Thyroid gland (tissue), 4 donors: ENCODE data around the gene C12orf43. TPM values are rescaled to one million over a fixed set of nuclear protein-coding genes. Genes with fewer than 3 reads are reported as not detected.

Experiments
- DNase-seq, 2 donors: peaks; one replicate each; pipeline ENCODE4 v3.0.0-alpha.2; 2019
- H3K27ac ChIP-seq, 3 donors: fragments of 200-600 bp; sonication (generic); 1 replicate in 2 of 3; 2 replicates in 1 of 3; pipeline ENCODE4 v1.5.1; 2016 to 2019; ENCODE audit warnings: mild to moderate bottlenecking in 1 of 3, moderate library complexity in 1 of 3
- H3K27me3 ChIP-seq: fragments of 200-600 bp; sonication (generic); one replicate; pipeline ENCODE4 v1.5.1; 2019
- H3K36me3 ChIP-seq, 2 donors: fragments of 200-600 bp; sonication (generic); one replicate each; pipeline ENCODE4 v1.5.1; 2016 to 2019
- H3K4me1 ChIP-seq, 2 donors: fragments of 200-600 bp; sonication (generic); one replicate each; pipeline ENCODE4 v1.5.1; 2017 to 2019
- H3K4me3 ChIP-seq, 3 donors: fragments of 200-600 bp; sonication (generic); replicated peaks in 1 of 3; 1 replicate in 2 of 3; 2 replicates in 1 of 3; pipeline ENCODE4 v1.5.1; 2016; ENCODE audit warnings: mild to moderate bottlenecking in 1 of 3
- H3K9me3 ChIP-seq: fragments of 200-600 bp; sonication (generic); one replicate; pipeline ENCODE4 v1.5.1; 2017
- CTCF ChIP-seq, 6 experiments: fragments of 200-600 bp in 3 of 6; fragments of 450-650 bp in 3 of 6; sonication (generic) in 3 of 6; IDR thresholded peaks; one replicate each; pipeline ENCODE4 v1.5.1; 2016 to 2019; ENCODE audit warnings: antibody characterized with exemption in 6 of 6, mild to moderate bottlenecking in 2 of 6, inconsistent platforms in 1 of 6, moderate library complexity in 1 of 6
- POLR2A ChIP-seq, 2 donors: fragments of 450-650 bp; IDR thresholded peaks; one replicate each; pipeline ENCODE4 v1.6.1; 2017; ENCODE audit warnings: antibody characterized with exemption in 2 of 2, mild to moderate bottlenecking in 2 of 2, moderate library complexity in 1 of 2
- WGBS, 2 donors: methylation state at CpG; one replicate each; pipeline ENCODE4 v1.1.5; 2017; 5-methylcytosine and 5-hydroxymethylcytosine counted together
- intact Hi-C: fragments of 100-400 bp; cut with DNase I; formaldehyde crosslinking; loops from one replicate; pipeline ENCODE4 v1.15.1; 2023
- total RNA-seq, 4 donors: library from RNA; depleted of rRNA; stranded (reverse); fragments of >200 nt; gene quantifications; one replicate each; pipeline ENCODE4 v1.2.3, GENCODE V29; 2016

C12orf43 gene
- total RNA-seq, 4 donors from 2014 or later, result 11.3 to 15.8 (median 13.0) TPM

GRCh38 chr12:121038861-121039668 is 22.8 kb upstream of the C12orf43 start, which contains the start of gene OASL:
Gene OASL, minus strand, starts transcription at chr12:121039246. Its CDS starts 275 bp downstream, at chr12:121038971.
- Histone ChIP-seq H3K27me3 (no peaks in the 10 kb centered on the region), H3K27ac (peak within 1 kb of the TSS in 1 of 3 donors; percentile 20), H3K4me3 (peak within 1 kb of the TSS; percentile 4 to 27 (median 16)), H3K4me1 (peaks cover 0 to 10% of the 10 kb centered on the region in 2 donors), H3K9me3 (no peaks in the 10 kb centered on the region), H3K36me3 (no peaks in the 10 kb centered on the region)
- intact Hi-C loops, result no loop called here
- peak; percentile 5 to 17 for DNase-seq
- WGBS, 2 donors, result 22 to 29% methylated on average over 11 of the region's 13 CpGs
- no peak for TF ChIP-seq CTCF (IDR thresholded peaks at IDR 0.05)
- peak in 1 of 2 donors; percentile 9 for TF ChIP-seq POLR2A (IDR thresholded peaks at IDR 0.05)

- Histone ChIP-seq H3K9me3 (no peaks in the 10 kb centered on the region), H3K36me3 (no peaks in the 10 kb centered on the region), H3K27me3 (no peaks in the 10 kb centered on the region), H3K27ac (no peak overlapping the region), H3K4me3 (no peak overlapping the region), H3K4me1 (peaks cover 0 to 10% of the 10 kb centered on the region in 2 donors)
- intact Hi-C loops, result no loop called here
- WGBS, 2 donors, result 90 to 92% methylated on average over 6 of the region's 6 CpGs
- no peak for TF ChIP-seq POLR2A (IDR thresholded peaks at IDR 0.05)
- no peak for DNase-seq
Observed at GRCh38 chr12:121036810-121037326, 20.6 kb upstream of the C12orf43 start.

GRCh38 chr12:121034616-121035305 is 18.5 kb upstream of the C12orf43 start:
- Histone ChIP-seq H3K27me3 (no peaks in the 10 kb centered on the region), H3K4me3 (no peak overlapping the region), H3K27ac (no peak overlapping the region), H3K4me1 (peaks cover 0 to 10% of the 10 kb centered on the region in 2 donors), H3K36me3 (no peaks in the 10 kb centered on the region), H3K9me3 (no peaks in the 10 kb centered on the region)
- 81 to 86% methylated on average over 8 to 9 of the region's 9 CpGs for WGBS, 2 donors
- intact Hi-C loops, result no loop called here
- no peak for DNase-seq
- TF ChIP-seq POLR2A (IDR thresholded peaks at IDR 0.05), result no peak
- TF ChIP-seq CTCF (IDR thresholded peaks at IDR 0.05), result no peak

GRCh38 chr12:121033625-121034349 is 17.5 kb upstream of the C12orf43 start:
- H3K27me3 ChIP-seq, result no peaks in the 10 kb centered on the region
- H3K9me3 ChIP-seq, result no peaks in the 10 kb centered on the region
- peak in 1 of 2 donors; percentile 6 for DNase-seq
- TF ChIP-seq POLR2A (IDR thresholded peaks at IDR 0.05), result no peak
- TF ChIP-seq CTCF (IDR thresholded peaks at IDR 0.05), result no peak
- 79 to 81% methylated on average over 8 to 10 of the region's 10 CpGs for WGBS, 2 donors
- H3K4me3 ChIP-seq, result no peak overlapping the region
- no peaks in the 10 kb centered on the region for H3K36me3 ChIP-seq
- peaks cover 0 to 5% of the 10 kb centered on the region in 2 donors for H3K4me1 ChIP-seq
- intact Hi-C loops, result no loop called here
- H3K27ac ChIP-seq, result no peak overlapping the region

GRCh38 chr12:121030576-121031212 is 14.4 kb upstream of the C12orf43 start:
- Histone ChIP-seq H3K36me3 (no peaks in the 10 kb centered on the region), H3K27me3 (no peaks in the 10 kb centered on the region), H3K4me3 (no peak overlapping the region), H3K4me1 (no peaks in the 10 kb centered on the region), H3K9me3 (no peaks in the 10 kb centered on the region), H3K27ac (no peak overlapping the region)
- WGBS, 2 donors, result 75 to 79% methylated on average over 10 of the region's 10 CpGs
- intact Hi-C loops, result no loop called here
- TF ChIP-seq POLR2A (IDR thresholded peaks at IDR 0.05), result no peak
- no peak for TF ChIP-seq CTCF (IDR thresholded peaks at IDR 0.05)
- DNase-seq, result no peak
